ENCODE data around the gene DOCK9.

Gene DOCK9

DNA sequence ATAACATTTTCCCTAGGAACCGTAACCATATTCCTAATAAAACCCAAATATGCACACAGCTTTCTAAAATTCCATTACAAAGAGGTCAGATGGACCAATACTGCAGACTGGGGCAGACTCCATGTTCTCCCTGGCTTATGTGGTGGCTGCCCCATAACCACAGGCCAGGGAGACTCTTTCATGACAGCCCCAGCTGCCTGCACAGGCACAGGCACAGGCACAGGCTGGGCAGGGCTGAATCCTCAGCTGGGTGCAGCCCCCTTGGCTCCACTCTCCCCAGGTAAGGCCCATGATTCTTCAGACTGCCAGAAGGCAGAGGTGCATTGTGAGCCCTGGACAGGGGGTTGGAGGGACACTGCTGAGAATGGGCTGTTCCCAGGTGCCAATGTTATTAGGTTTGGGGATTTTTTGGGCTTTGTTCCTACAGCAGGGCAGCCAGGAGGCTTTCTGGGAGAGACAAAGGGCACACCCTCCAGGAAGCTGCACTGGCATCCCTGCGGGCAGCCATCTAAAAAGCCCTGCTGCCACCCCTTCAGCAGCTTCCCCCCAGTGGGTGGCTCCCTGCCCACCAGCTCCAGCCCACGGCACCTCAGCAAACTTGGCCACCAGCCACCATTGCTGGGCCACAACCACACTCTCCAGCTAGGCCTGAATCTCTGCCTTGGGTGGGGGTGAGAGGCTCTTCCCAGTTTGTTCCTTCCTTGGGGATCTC, 20.0 kb downstream of the DOCK9 start:
- DNase-seq: no peak
- TF ChIP-seq, protein P1, sequence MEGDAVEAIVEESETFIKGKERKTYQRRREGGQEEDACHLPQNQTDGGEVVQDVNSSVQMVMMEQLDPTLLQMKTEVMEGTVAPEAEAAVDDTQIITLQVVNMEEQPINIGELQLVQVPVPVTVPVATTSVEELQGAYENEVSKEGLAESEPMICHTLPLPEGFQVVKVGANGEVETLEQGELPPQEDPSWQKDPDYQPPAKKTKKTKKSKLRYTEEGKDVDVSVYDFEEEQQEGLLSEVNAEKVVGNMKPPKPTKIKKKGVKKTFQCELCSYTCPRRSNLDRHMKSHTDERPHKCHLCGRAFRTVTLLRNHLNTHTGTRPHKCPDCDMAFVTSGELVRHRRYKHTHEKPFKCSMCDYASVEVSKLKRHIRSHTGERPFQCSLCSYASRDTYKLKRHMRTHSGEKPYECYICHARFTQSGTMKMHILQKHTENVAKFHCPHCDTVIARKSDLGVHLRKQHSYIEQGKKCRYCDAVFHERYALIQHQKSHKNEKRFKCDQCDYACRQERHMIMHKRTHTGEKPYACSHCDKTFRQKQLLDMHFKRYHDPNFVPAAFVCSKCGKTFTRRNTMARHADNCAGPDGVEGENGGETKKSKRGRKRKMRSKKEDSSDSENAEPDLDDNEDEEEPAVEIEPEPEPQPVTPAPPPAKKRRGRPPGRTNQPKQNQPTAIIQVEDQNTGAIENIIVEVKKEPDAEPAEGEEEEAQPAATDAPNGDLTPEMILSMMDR (IDR thresholded peaks at IDR 0.05): no peak
- Histone ChIP-seq H3K9me3 (no peaks in the 10 kb centered on the region), H3K27me3 (no peaks in the 10 kb centered on the region), H3K36me3 (peaks cover 0 to 7% (median 3%) of the 10 kb centered on the region in 3 donors), H3K4me3 (no peak overlapping the region), H3K27ac (no peak overlapping the region), H3K4me1 (peaks cover 0 to 20% (median 1%) of the 10 kb centered on the region in 4 donors)
- intact Hi-C loops (cut with DNase I; ENCODE audit: low total_unique reads): loop anchor here (2.0 kb wide), 1 partner anchor 25 kb away; no protein-coding TSS in a partner anchor

DNA sequence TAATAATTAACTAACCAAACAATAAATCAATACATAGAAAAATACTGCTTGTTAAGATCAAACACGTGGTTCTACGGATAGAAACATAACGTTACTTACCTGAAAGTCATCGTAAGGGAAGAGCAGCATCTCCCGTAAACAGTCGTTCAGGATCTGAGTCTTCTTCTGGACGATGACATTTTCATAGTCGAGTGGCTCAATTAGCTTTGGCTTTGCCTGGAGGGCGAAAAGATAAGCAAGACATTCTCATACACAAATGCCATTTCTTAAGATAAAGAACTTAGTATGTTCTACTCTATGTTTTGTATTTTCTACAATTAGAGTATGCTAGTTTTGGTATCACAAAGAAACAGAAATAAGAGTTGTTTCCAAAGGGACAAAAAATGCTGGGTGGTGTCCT, 22.5 kb downstream of the DOCK9 start:
- Histone ChIP-seq H3K9me3 (no peaks in the 10 kb centered on the region), H3K36me3 (peaks cover 0 to 7% (median 3%) of the 10 kb centered on the region in 3 donors), H3K27me3 (no peaks in the 10 kb centered on the region), H3K27ac (no peak overlapping the region), H3K4me1 (peaks cover 0 to 9% (median 0%) of the 10 kb centered on the region in 4 donors), H3K4me3 (no peak overlapping the region)
- intact Hi-C loops (cut with DNase I; ENCODE audit: low total_unique reads): no loop called here
- TF ChIP-seq, protein P1 (IDR thresholded peaks at IDR 0.05): no peak
- no peak for DNase-seq

DNA sequence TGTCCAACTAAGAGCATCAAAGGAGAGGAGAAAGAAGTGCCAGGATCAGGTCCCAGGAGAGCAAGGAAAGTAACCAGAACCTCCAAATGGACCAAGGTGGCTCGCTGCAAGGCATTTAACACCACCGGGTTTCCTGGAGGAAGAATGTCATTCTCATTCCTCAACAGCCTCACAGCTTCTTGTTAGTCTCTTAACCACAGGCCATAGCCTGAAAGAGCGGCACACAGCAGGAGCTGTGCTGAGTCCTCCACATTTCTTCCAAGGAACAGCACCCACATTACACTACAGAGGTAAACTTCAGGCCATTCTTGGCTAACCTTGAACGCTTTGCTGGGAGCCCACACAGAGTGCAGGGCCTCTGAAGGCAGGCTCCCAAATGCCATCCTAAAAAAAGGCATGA, 23.6 kb downstream of the DOCK9 start:
- DNase-seq: no peak
- H3K4me3 ChIP-seq: no peak overlapping the region
- H3K36me3 ChIP-seq: peaks cover 0 to 7% (median 3%) of the 10 kb centered on the region in 3 donors
- TF ChIP-seq, protein P1 (IDR thresholded peaks at IDR 0.05): no peak
- H3K9me3 ChIP-seq: no peaks in the 10 kb centered on the region
- H3K27ac ChIP-seq: no peak overlapping the region
- H3K4me1 ChIP-seq: no peaks in the 10 kb centered on the region
- intact Hi-C loops (cut with DNase I; ENCODE audit: low total_unique reads): no loop called here
- H3K27me3 ChIP-seq: no peaks in the 10 kb centered on the region

DNA sequence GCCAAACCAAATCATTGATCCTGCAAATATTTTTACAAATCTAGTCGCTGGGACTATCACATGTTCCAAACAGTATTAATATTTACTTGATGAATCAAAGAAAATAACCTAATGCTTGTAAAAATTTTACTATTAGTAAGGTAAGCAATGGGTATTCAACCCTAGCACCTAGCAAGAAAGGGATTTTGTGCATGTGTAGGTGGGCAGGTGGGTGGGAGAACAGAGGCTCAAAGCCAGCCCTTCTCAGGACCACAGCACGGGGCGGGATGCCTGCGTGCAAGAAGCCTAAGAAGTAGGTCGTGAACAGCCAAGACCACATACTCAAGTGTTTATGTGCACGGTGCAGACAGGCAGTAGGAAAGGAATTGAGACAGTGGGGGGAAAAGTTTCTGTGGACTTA, 26.6 kb downstream of the DOCK9 start:
- intact Hi-C loops (cut with DNase I; ENCODE audit: low total_unique reads): no loop called here
- DNase-seq: no peak

DNA sequence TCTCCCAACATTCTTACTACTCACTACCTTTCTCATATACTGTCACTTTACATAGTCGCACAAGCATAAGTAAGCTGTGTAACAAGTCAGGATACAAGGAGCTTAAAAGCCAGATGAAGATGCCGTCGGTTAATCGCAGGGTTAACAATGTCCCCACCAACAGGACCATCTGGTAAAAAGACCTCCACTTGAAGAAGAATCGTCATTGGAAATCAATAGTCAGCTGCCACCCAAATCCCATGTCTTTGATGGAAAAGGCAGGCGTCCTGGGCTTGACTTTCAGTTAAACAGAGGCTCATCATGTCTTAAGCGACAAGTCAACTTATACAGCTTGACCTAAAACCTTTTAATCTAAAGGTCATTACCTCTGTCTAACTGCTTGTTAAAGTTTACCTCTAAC, 27.2 kb downstream of the DOCK9 start:
- Histone ChIP-seq H3K9me3 (no peaks in the 10 kb centered on the region), H3K36me3 (peaks cover 0 to 7% (median 3%) of the 10 kb centered on the region in 3 donors), H3K4me3 (no peak overlapping the region), H3K27me3 (no peaks in the 10 kb centered on the region), H3K4me1 (no peaks in the 10 kb centered on the region), H3K27ac (no peak overlapping the region)
- intact Hi-C loops (cut with DNase I; ENCODE audit: low total_unique reads): no loop called here
- TF ChIP-seq, protein P1 (IDR thresholded peaks at IDR 0.05): no peak
- no peak for DNase-seq

More for the DNA sequence above, 26.6 kb downstream of the DOCK9 start:
- no peak overlapping the region for H3K27ac ChIP-seq
- no peaks in the 10 kb centered on the region for H3K9me3 ChIP-seq
- no peak overlapping the region for H3K4me3 ChIP-seq
- H3K4me1 ChIP-seq: no peaks in the 10 kb centered on the region
- H3K27me3 ChIP-seq: no peaks in the 10 kb centered on the region
- TF ChIP-seq, protein P1 (IDR thresholded peaks at IDR 0.05): no peak
- peaks cover 0 to 7% (median 3%) of the 10 kb centered on the region in 3 donors for H3K36me3 ChIP-seq

All from tibial artery (tissue), 4 donors.